HEK293T (cell line): ENCODE data around the gene CACNG8.

ENCODE experiments used
- CTCF ChIA-PET: fragments of 350-600 bp; formaldehyde crosslinking; extraction: SDS; loops from one replicate; lab custom pipeline; 2021; ENCODE audit warnings: antibody characterized with exemption, inconsistent platforms; lab: Yijun Ruan, JAX
- POLR2A ChIA-PET: fragments of 350-600 bp; formaldehyde crosslinking; extraction: SDS; loops from one replicate; lab custom pipeline; 2020; ENCODE audit warnings: antibody characterized with exemption, inconsistent platforms; lab: Yijun Ruan, JAX
- DNase-seq: peaks from one replicate; pipeline ENCODE4 v3.0.0; 2012; ENCODE audit warnings: mixed read lengths; ENCODE audit errors: extremely low spot score
- ARNT ChIP-seq: fragments of 450-650 bp; IDR thresholded peaks from 2 replicates; pipeline ENCODE4 v1.6.1; 2017; ENCODE audit warnings: mild to moderate bottlenecking
- BHLHE40 ChIP-seq: fragments of 450-650 bp; IDR thresholded peaks from 2 replicates; pipeline ENCODE4 v1.6.1; 2016; ENCODE audit warnings: mild to moderate bottlenecking, moderate library complexity, borderline replicate concordance
- CTBP1 ChIP-seq: fragments of 450-650 bp; IDR thresholded peaks from 2 replicates; pipeline ENCODE4 v1.6.1; 2016; ENCODE audit warnings: borderline replicate concordance
- ELF4 ChIP-seq: fragments of 450-650 bp; IDR thresholded peaks from 2 replicates; pipeline ENCODE4 v1.6.1; 2017; ENCODE audit warnings: antibody characterized with exemption
- FOXA1 ChIP-seq: fragments of 450-650 bp; IDR thresholded peaks from 2 replicates; pipeline ENCODE4 v1.6.1; 2016; ENCODE audit warnings: mild to moderate bottlenecking
- FOXK2 ChIP-seq: fragments of 450-650 bp; IDR thresholded peaks from 2 replicates; pipeline ENCODE4 v1.6.1; 2016; ENCODE audit warnings: mild to moderate bottlenecking
- FOXM1 ChIP-seq: fragments of 450-650 bp; IDR thresholded peaks from 2 replicates; pipeline ENCODE4 v1.6.1; 2017; ENCODE audit warnings: mild to moderate bottlenecking, borderline replicate concordance
- HDGF ChIP-seq: fragments of 450-650 bp; IDR thresholded peaks from 2 replicates; pipeline ENCODE4 v1.6.1; 2017; ENCODE audit warnings: antibody characterized with exemption, borderline replicate concordance
- L3MBTL2 ChIP-seq: fragments of 450-650 bp; conservative IDR thresholded peaks from 2 replicates; pipeline ENCODE4 v1.6.1; 2016; ENCODE audit warnings: mild to moderate bottlenecking
- LEF1 ChIP-seq: fragments of 450-650 bp; IDR thresholded peaks from 2 replicates; pipeline ENCODE4 v1.6.1; 2017; ENCODE audit warnings: mild to moderate bottlenecking, borderline replicate concordance
- NFRKB ChIP-seq: fragments of 450-650 bp; IDR thresholded peaks from 2 replicates; pipeline ENCODE4 v1.6.1; 2016; ENCODE audit warnings: mild to moderate bottlenecking, moderate library complexity
- PKNOX1 ChIP-seq: fragments of 450-650 bp; IDR thresholded peaks from 2 replicates; pipeline ENCODE4 v1.6.1; 2016
- SP1 ChIP-seq: fragments of 450-650 bp; IDR thresholded peaks from 2 replicates; pipeline ENCODE4 v1.6.1; 2017
- SUZ12 ChIP-seq: fragments of 450-650 bp; IDR thresholded peaks from 2 replicates; pipeline ENCODE4 v1.6.1; 2016; ENCODE audit warnings: mild to moderate bottlenecking
- TARDBP ChIP-seq: fragments of 450-650 bp; IDR thresholded peaks from 2 replicates; pipeline ENCODE4 v1.6.1; 2016
- ZNF384 ChIP-seq: fragments of 450-650 bp; IDR thresholded peaks from 2 replicates; pipeline ENCODE4 v1.6.1; 2016

The CACNG8 gene

GRCh38 chr19:53951436-53951835, 11.3 kb upstream of the CACNG8 start:
- TF ChIP-seq NFRKB: no peak
- no peak for TF ChIP-seq PKNOX1
- no peak for TF ChIP-seq CTBP1
- no peak for TF ChIP-seq ZNF384
- no peak for TF ChIP-seq SP1
- TF ChIP-seq ELF4: no peak
- TF ChIP-seq LEF1: no peak
- no peak for TF ChIP-seq FOXM1
- no peak for TF ChIP-seq SUZ12
- no peak for TF ChIP-seq L3MBTL2
- TF ChIP-seq FOXA1: no peak
- TF ChIP-seq TARDBP: no peak
- TF ChIP-seq HDGF: no peak
- no peak for TF ChIP-seq FOXK2
- TF ChIP-seq ARNT: no peak
- TF ChIP-seq BHLHE40: no peak
- ChIA-PET CTCF (no interaction called here), POLR2A (interaction anchor here (1.0 kb wide), 1 partner anchor 72 kb away, joined by 4 read pairs; no protein-coding TSS in a partner anchor)
- no peak for DNase-seq

- CTCF ChIA-PET: interaction anchor here (1.3 kb wide), 1 partner anchor 10 kb away, joined by 3 read pairs; no protein-coding TSS in a partner anchor
- POLR2A ChIA-PET: interaction anchor here (1.0 kb wide), 1 partner anchor 73 kb away, joined by 4 read pairs; no protein-coding TSS in a partner anchor
- TF ChIP-seq NFRKB (no peak), PKNOX1 (peak; percentile 25; the same call in 1 of the 2 replicates)
- DNase-seq: no peak
These were observed 10.8 kb upstream of the CACNG8 start for GRCh38 chr19:53951947-53952346.

GRCh38 chr19:53953383-53953782, 9.4 kb upstream of the CACNG8 start:
- TF ChIP-seq FOXK2 (no peak), FOXA1 (no peak), LEF1 (no peak), HDGF (no peak), SUZ12 (no peak), ZNF384 (no peak), FOXM1 (no peak)
- POLR2A ChIA-PET: no interaction called here
- CTCF ChIA-PET: no interaction called here
- DNase-seq: no peak

DNA sequence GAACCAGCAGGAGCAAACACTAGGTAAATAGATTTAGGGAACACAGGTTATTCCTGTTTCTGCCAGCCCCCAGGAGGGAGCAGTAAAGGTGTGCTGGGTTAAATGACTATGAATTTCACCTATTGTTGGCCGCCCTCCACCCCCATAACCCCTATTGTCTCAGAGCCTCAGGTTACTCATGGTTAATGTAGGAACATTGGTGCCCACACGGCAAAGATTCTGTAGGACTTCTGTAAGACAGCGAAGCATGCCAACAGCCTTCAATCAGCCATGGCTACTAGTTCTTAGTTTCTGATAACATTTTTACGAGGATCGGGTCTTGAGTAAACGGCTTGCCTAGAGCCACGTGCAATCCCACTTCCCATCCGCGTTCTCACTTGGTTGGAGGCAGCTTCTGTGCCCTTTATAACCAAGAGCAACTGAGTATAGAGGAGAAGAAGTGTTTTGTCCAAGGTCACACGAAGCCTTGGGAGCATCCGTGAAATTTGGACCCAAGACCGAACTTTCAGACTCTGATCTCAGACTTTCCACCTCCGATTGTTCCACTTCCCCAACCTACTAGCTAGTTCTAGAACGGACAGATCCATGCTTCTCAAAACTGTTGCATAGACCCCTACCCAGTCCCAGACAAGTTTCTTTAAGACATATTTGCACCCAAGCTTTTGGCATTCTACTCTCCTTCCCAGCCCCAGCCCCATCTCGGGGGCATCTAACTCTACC, 5.1 kb upstream of the CACNG8 start:
- POLR2A ChIA-PET: interaction anchor here (1.5 kb wide), 1 partner anchor 23 kb away, joined by 4 read pairs; no protein-coding TSS in a partner anchor
- no peak for DNase-seq

GRCh38 chr19:53958168-53958571, 4.6 kb upstream of the CACNG8 start:
- TF ChIP-seq FOXK2 (no peak), PKNOX1 (no peak), SUZ12 (no peak), ARNT (no peak), ELF4 (no peak), SP1 (no peak), ZNF384 (no peak), CTBP1 (no peak), FOXA1 (no peak), TARDBP (no peak), NFRKB (no peak), FOXM1 (no peak), LEF1 (no peak), BHLHE40 (no peak), HDGF (no peak), L3MBTL2 (no peak)
- ChIA-PET POLR2A (interaction anchor here (1.5 kb wide), 1 partner anchor 22 kb away, joined by 4 read pairs; no protein-coding TSS in a partner anchor), CTCF (no interaction called here)
- no peak for DNase-seq

More for the DNA sequence above, 5.1 kb upstream of the CACNG8 start:
- TF ChIP-seq FOXK2 (no peak), L3MBTL2 (0 out of 2 replicates have a peak, but pooled peaks have one; percentile 11)
- CTCF ChIA-PET: no interaction called here

GRCh38 chr19:53958823-53959757, 3.6 kb upstream of the CACNG8 start:
- no peak for TF ChIP-seq ELF4
- TF ChIP-seq FOXM1: no peak
- no peak for TF ChIP-seq BHLHE40
- no peak for TF ChIP-seq FOXA1
- no peak for TF ChIP-seq PKNOX1
- TF ChIP-seq FOXK2: no peak
- no peak for TF ChIP-seq ZNF384
- TF ChIP-seq TARDBP: no peak
- no peak for TF ChIP-seq SP1
- no peak for TF ChIP-seq LEF1
- TF ChIP-seq L3MBTL2: no peak
- no peak for TF ChIP-seq ARNT
- no peak for TF ChIP-seq SUZ12
- TF ChIP-seq CTBP1: no peak
- no peak for TF ChIP-seq NFRKB
- TF ChIP-seq HDGF: no peak
- no peak for DNase-seq
- ChIA-PET CTCF (no interaction called here), POLR2A (interaction anchor here (0.9 kb wide), 1 partner anchor 10 kb away, joined by 3 read pairs; no protein-coding TSS in a partner anchor)
